Measurements from ENCODE around the gene CFAP74. TPM values are rescaled to one million over a fixed set of nuclear protein-coding genes. Genes with fewer than 3 reads are reported as not detected.

CFAP74 gene
- total RNA-seq, 4 donors from 2014 or later: not detected

- TF ChIP-seq CTCF (IDR thresholded peaks at IDR 0.05) (no peak), POLR2A (IDR thresholded peaks at IDR 0.05) (no peak), EP300 (IDR thresholded peaks at IDR 0.05) (no peak)
These were observed 5.8 kb upstream of the CFAP74 start for GRCh38 chr1:2009101-2010053.

GRCh38 chr1:2004856-2005255 lies 1.3 kb upstream of the CFAP74 start:
- H3K27me3 ChIP-seq: peaks cover 0 to 86% of the 10 kb centered on the region in 2 donors

More at GRCh38 chr1:2009101-2010053, 5.8 kb upstream of the CFAP74 start:
- Histone ChIP-seq H3K27ac (no peak overlapping the region), H3K4me3 (no peak overlapping the region), H3K27me3 (peaks cover 0 to 70% of the 10 kb centered on the region in 2 donors), H3K9me3 (no peaks in the 10 kb centered on the region), H3K4me1 (no peaks in the 10 kb centered on the region), H3K36me3 (no peaks in the 10 kb centered on the region)
- no peak for DNase-seq (ENCODE audit: low spot score in 2 of 2)
- 83% methylated on average over 20 to 26 of the region's 27 CpGs for WGBS, 2 donors

GRCh38 chr1:2001773-2002411 lies 1.7 kb downstream of the CFAP74 start:
- Histone ChIP-seq H3K9me3 (no peaks in the 10 kb centered on the region), H3K27me3 (peaks cover 0 to 77% of the 10 kb centered on the region in 2 donors), H3K27ac (no peak overlapping the region), H3K4me1 (peaks cover 0 to 6% (median 0%) of the 10 kb centered on the region in 4 donors), H3K4me3 (no peak overlapping the region), H3K36me3 (no peaks in the 10 kb centered on the region)
- TF ChIP-seq EP300 (IDR thresholded peaks at IDR 0.05) (no peak), POLR2A (IDR thresholded peaks at IDR 0.05) (no peak), CTCF (IDR thresholded peaks at IDR 0.05) (no peak)
- no peak for DNase-seq (ENCODE audit: low spot score in 2 of 2)
- 67 to 71% methylated on average over 13 of the region's 13 CpGs for WGBS, 2 donors

More at GRCh38 chr1:2004856-2005255, 1.3 kb upstream of the CFAP74 start:
- H3K4me1 ChIP-seq: peaks cover 0 to 6% (median 0%) of the 10 kb centered on the region in 4 donors
- WGBS, 2 donors: 76% methylated on average over 21 of the region's 21 CpGs
- no peaks in the 10 kb centered on the region for H3K36me3 ChIP-seq
- H3K27ac ChIP-seq: no peak overlapping the region
- DNase-seq (ENCODE audit: low spot score in 2 of 2): no peak
- no peak overlapping the region for H3K4me3 ChIP-seq
- TF ChIP-seq EP300 (IDR thresholded peaks at IDR 0.05): no peak
- no peak for TF ChIP-seq POLR2A (IDR thresholded peaks at IDR 0.05)
- no peak for TF ChIP-seq CTCF (IDR thresholded peaks at IDR 0.05)
- H3K9me3 ChIP-seq: no peaks in the 10 kb centered on the region

GRCh38 chr1:2000850-2001249 lies 2.7 kb downstream of the CFAP74 start:
- WGBS, 2 donors: 87 to 93% methylated on average over 9 of the region's 9 CpGs
- Histone ChIP-seq H3K27me3 (peaks cover 0 to 73% of the 10 kb centered on the region in 2 donors), H3K27ac (no peak overlapping the region)

More at GRCh38 chr1:2000850-2001249, 2.7 kb downstream of the CFAP74 start:
- H3K4me1 ChIP-seq: peaks cover 0 to 6% (median 0%) of the 10 kb centered on the region in 4 donors
- H3K9me3 ChIP-seq: no peaks in the 10 kb centered on the region
- TF ChIP-seq CTCF (IDR thresholded peaks at IDR 0.05): no peak
- no peak for TF ChIP-seq POLR2A (IDR thresholded peaks at IDR 0.05)
- TF ChIP-seq EP300 (IDR thresholded peaks at IDR 0.05): no peak
- DNase-seq (ENCODE audit: low spot score in 2 of 2): no peak
- no peaks in the 10 kb centered on the region for H3K36me3 ChIP-seq
- H3K4me3 ChIP-seq: no peak overlapping the region

All from tibial nerve (tissue), 4 donors.